Osteoblast (primary cell): ENCODE results near the gene PBX1. TPM values are rescaled to one million over a fixed set of nuclear protein-coding genes. Genes with fewer than 3 reads are reported as not detected.
A peak's percentile ranks its signal among the peaks of the same experiment; 100 is the strongest.

Experiments used
- DNase-seq: peaks from one replicate; pipeline ENCODE4 v3.0.0; 2011; ENCODE audit warnings: low spot score, mixed read lengths; ENCODE audit not compliant: insufficient read length; ENCODE audit errors: missing footprints
- H2AFZ ChIP-seq: 2 replicates; pipeline ENCODE4 v1.6.0; 2011; ENCODE audit warnings: mild to moderate bottlenecking, low read length
- H3K27ac ChIP-seq: 2 replicates; pipeline ENCODE4 v1.5.1; 2011; ENCODE audit warnings: mild to moderate bottlenecking, low read depth, low read length, moderate library complexity
- H3K27me3 ChIP-seq: 2 replicates; pipeline ENCODE4 v1.6.0; 2012; ENCODE audit warnings: mild to moderate bottlenecking, control low read depth, inconsistent platforms, low read length, moderate library complexity; ENCODE audit not compliant: insufficient read depth
- H3K36me3 ChIP-seq: 2 replicates; pipeline ENCODE4 v1.5.1; 2011; ENCODE audit warnings: mild to moderate bottlenecking, low read length, control low read depth, moderate library complexity; ENCODE audit not compliant: insufficient read depth
- H3K4me1 ChIP-seq: 2 replicates; pipeline ENCODE4 v1.5.1; 2011; ENCODE audit warnings: mild to moderate bottlenecking, low read length, control low read depth, moderate library complexity; ENCODE audit not compliant: insufficient read depth
- H3K4me2 ChIP-seq: 2 replicates; pipeline ENCODE4 v1.6.0; 2011; ENCODE audit warnings: mild to moderate bottlenecking, low read length; ENCODE audit not compliant: insufficient read depth
- H3K4me3 ChIP-seq: fragments of 200-600 bp; sonication (generic); 3 replicates; pipeline ENCODE4 v1.5.1; 2012; ENCODE audit warnings: mild to moderate bottlenecking, low read length, inconsistent platforms; ENCODE audit not compliant: insufficient read depth
- H3K79me2 ChIP-seq: 2 replicates; pipeline ENCODE4 v1.6.0; 2012; ENCODE audit warnings: mild to moderate bottlenecking, low read length, control low read depth, inconsistent platforms; ENCODE audit not compliant: insufficient read depth
- H3K9me3 ChIP-seq: 2 replicates; pipeline ENCODE4 v1.5.1; 2011; ENCODE audit warnings: low read depth, low read length, control low read depth
- H4K20me1 ChIP-seq: 2 replicates; pipeline ENCODE4 v1.6.0; 2012; ENCODE audit warnings: mild to moderate bottlenecking, low read length, control low read depth; ENCODE audit not compliant: insufficient read depth
- total RNA-seq: library from RNA; depleted of rRNA; stranded (reverse); fragments of >200 nt; gene quantifications from 2 replicates; pipeline ENCODE4 v1.2.3, GENCODE V29; 2012
- TF ChIP-seq, protein P1 (sequence below): IDR thresholded peaks from 2 replicates; pipeline ENCODE4 v1.5.1; 2011; ENCODE audit warnings: mild to moderate bottlenecking, low read depth, low read length, moderate library complexity; ENCODE audit errors: extremely low read depth

The PBX1 gene
- total RNA-seq, 1 donor: 10.1 TPM

DNA sequence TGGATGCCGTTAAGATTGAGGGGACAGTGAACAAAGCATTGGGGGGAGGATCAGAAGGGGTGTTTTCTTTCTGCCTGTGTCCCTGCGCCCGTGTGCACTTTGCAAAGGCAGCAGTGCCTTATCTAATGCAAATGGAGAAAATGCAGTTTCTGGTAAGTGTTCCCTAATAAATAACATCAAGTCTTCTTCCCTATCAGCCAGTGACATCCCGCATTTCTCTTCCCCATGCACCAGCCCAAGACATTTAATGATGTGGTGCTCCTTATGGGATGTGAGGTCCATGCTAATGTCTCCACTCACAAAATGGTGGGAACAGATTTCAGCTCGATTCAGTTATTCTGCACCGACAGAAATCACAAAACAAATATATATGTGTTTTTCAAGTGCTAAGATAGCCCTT lies 111.8 kb downstream of the PBX1 start:
- Histone ChIP-seq H3K9me3 (no peaks in the 10 kb centered on the region), H2AFZ (no peak overlapping the region), H3K4me1 (no peaks in the 10 kb centered on the region), H3K79me2 (no peaks in the 10 kb centered on the region), H3K27ac (no peak overlapping the region), H3K36me3 (no peaks in the 10 kb centered on the region), H4K20me1 (no peaks in the 10 kb centered on the region), H3K4me3 (no peak overlapping the region), H3K4me2 (no peak overlapping the region), H3K27me3 (no peaks in the 10 kb centered on the region)
- no peak for DNase-seq
- TF ChIP-seq, protein P1, sequence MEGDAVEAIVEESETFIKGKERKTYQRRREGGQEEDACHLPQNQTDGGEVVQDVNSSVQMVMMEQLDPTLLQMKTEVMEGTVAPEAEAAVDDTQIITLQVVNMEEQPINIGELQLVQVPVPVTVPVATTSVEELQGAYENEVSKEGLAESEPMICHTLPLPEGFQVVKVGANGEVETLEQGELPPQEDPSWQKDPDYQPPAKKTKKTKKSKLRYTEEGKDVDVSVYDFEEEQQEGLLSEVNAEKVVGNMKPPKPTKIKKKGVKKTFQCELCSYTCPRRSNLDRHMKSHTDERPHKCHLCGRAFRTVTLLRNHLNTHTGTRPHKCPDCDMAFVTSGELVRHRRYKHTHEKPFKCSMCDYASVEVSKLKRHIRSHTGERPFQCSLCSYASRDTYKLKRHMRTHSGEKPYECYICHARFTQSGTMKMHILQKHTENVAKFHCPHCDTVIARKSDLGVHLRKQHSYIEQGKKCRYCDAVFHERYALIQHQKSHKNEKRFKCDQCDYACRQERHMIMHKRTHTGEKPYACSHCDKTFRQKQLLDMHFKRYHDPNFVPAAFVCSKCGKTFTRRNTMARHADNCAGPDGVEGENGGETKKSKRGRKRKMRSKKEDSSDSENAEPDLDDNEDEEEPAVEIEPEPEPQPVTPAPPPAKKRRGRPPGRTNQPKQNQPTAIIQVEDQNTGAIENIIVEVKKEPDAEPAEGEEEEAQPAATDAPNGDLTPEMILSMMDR: no peak

DNA sequence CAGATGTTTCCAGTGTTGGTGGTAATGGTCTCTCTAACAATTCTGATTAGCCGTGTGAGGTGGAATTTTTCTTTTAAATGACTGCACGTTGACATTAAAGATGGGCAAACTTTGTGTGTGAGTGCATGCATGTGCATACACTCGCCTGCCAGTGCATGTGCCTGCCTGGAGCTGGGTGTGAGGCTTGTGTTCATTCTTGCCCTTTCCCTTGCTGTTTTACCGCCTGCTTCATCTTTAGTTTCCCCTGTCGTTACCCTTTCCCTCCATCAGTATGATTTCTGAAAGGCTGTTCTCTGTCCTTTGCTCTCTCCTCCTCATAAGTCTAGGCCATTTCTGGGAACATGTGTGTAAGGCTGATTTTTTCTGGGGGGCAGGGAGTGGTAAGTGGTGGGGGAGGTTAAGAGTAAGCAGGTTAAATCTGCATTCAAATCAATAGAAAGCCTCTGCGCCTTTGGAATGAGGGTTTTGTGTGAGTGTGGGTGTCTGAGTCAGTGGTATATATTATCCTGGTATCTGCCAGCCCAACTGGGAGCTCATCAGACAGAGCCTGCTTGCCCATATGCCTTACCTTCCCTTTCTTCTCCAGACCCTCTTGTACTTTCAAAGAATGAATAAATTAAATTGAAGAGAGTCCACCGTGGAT lies 112.5 kb downstream of the PBX1 start:
- Histone ChIP-seq H4K20me1 (no peaks in the 10 kb centered on the region), H3K79me2 (no peaks in the 10 kb centered on the region), H3K27me3 (no peaks in the 10 kb centered on the region), H3K4me3 (no peak overlapping the region), H3K4me1 (no peaks in the 10 kb centered on the region), H3K36me3 (no peaks in the 10 kb centered on the region), H3K4me2 (no peak overlapping the region), H3K9me3 (no peaks in the 10 kb centered on the region), H3K27ac (no peak overlapping the region), H2AFZ (no peak overlapping the region)
- TF ChIP-seq, protein P1: no peak
- peak; percentile 65 for DNase-seq

DNA sequence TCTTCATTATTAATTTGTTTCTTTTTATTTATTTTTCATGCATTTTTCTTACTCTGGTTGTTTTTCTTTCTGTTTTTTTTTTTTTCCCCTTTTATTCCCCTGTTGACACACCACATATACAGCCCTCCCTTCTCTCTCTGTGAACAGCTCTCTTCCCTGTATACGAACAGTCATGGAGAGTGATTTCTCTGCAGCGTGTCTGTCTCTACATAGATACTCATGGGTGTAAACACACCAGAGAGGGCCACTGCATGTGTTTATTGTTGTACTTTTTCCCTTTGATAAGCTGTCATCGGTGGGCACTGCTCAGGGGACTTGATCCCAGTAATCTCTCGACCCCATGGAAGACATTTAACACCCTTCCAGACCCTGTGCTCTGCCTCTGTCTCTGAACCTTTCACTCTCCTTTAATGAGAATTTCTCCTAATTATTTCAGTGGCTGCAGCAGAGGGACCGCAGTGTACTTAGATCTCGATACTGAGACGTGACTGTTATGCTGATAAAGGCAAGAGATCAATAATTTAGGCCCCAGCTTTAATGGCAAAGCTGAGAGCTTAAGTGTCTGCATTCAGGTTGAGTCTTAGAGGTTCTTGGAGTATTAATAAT lies 113.1 kb downstream of the PBX1 start:
- DNase-seq: no peak
- Histone ChIP-seq H4K20me1 (no peaks in the 10 kb centered on the region), H3K4me2 (no peak overlapping the region), H3K27ac (no peak overlapping the region), H3K4me3 (no peak overlapping the region), H3K27me3 (no peaks in the 10 kb centered on the region), H3K36me3 (no peaks in the 10 kb centered on the region), H3K79me2 (no peaks in the 10 kb centered on the region), H2AFZ (no peak overlapping the region), H3K4me1 (no peaks in the 10 kb centered on the region), H3K9me3 (no peaks in the 10 kb centered on the region)
- TF ChIP-seq, protein P1: no peak

DNA sequence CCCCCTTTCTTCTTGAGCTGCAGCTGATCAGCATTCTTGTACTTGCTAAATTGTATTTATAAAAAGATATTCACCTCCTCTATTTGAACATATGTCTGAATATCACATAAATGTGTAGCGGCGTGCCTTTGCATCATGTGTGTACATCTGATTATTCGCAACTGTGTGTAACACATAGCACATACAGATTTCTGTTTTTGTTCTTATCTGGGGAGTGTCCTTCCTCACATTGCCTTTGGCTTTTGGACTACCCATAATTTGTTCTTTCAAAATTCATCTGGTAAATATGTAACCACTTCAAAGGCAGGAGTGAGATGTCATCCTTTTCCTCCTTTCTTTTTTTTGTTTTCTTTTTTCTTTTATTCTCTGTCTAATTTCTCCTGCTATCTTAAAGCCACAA lies 113.6 kb downstream of the PBX1 start:
- H2AFZ ChIP-seq: no peak overlapping the region
- no peaks in the 10 kb centered on the region for H3K4me1 ChIP-seq
- DNase-seq: no peak
- no peak overlapping the region for H3K27ac ChIP-seq
- H3K9me3 ChIP-seq: no peaks in the 10 kb centered on the region
- H4K20me1 ChIP-seq: no peaks in the 10 kb centered on the region
- TF ChIP-seq, protein P1: no peak
- no peaks in the 10 kb centered on the region for H3K79me2 ChIP-seq
- H3K27me3 ChIP-seq: no peaks in the 10 kb centered on the region
- no peak overlapping the region for H3K4me3 ChIP-seq
- no peaks in the 10 kb centered on the region for H3K36me3 ChIP-seq
- no peak overlapping the region for H3K4me2 ChIP-seq
